Brain microvascular endothelial cell (primary cell): ENCODE data around the gene HOXD13.

ENCODE experiments used
- DNase-seq: peaks from one replicate; pipeline ENCODE4 v3.0.0-alpha.2; 2020
- H3K27ac ChIP-seq: fragments of 250-450 bp; sonication (Bioruptor Pico); 2 replicates; pipeline ENCODE4 v1.5.1; 2020; ENCODE audit warnings: mild to moderate bottlenecking, moderate library complexity
- H3K27me3 ChIP-seq: fragments of 250-450 bp; sonication (Bioruptor Pico); replicated peaks from 2 replicates; pipeline ENCODE4 v1.5.1; 2020; ENCODE audit warnings: mild to moderate bottlenecking
- H3K36me3 ChIP-seq: fragments of 250-450 bp; sonication (Bioruptor Pico); replicated peaks from 2 replicates; pipeline ENCODE4 v1.5.1; 2020; ENCODE audit warnings: mild to moderate bottlenecking
- H3K4me3 ChIP-seq: 2 replicates; pipeline ENCODE4 v1.5.1; 2011; ENCODE audit warnings: low read depth, mild to moderate bottlenecking, control low read depth, low read length, moderate library complexity
- in situ Hi-C: cut with HindIII; loops from 2 replicates; pipeline ENCODE4 v1.10.0; 2017; ENCODE audit warnings: low sequenced_read_pairs, low pct_ligation_motif_present
- TF ChIP-seq, protein P1 (sequence below): IDR thresholded peaks from 2 replicates; pipeline ENCODE4 v1.5.1; 2011; ENCODE audit warnings: low read depth, mild to moderate bottlenecking, moderate library complexity, low read length, control low read depth, inconsistent platforms; ENCODE audit errors: missing control alignments

The HOXD13 gene

DNA sequence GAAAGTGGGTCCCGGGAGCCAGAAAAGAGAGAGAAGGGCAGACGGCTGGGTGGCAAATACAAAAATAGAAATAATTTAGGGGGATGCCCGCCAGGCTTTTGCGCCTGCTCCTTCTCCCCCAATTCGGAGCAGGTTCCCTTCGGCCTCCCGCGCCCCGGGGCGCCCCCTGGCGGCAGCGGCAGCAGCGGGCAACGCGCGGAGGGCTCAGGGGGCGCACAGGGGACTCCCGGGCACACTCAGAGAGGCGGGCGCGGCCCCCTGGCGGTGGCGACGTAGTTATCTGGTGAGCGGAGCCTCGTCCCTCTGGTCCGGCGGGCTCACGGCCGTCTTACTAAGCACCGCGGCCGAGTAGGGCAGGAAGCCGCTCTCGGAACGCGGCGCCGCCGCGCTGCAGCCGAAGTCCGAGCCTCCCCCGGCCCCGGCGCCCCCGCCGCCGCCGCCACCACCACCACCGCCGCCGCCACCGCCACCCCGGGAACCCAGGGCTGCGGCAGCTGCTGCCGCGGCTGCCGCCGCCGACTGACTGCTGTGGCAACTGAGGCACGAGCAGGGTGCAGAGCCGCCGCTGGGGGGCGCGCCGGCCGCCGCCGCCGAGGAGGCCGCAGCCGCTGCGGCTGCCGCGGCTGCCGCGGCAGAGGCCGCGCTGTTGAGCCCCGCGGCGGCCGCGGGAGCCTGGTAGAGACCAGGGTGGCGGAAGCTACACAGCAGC is 12.5 kb upstream of the HOXD13 start:
- no peak for DNase-seq
- Histone ChIP-seq H3K36me3 (no peaks in the 10 kb centered on the region), H3K4me3 (no peak overlapping the region), H3K27ac (no peak overlapping the region), H3K27me3 (peaks cover 93% of the 10 kb centered on the region)
- in situ Hi-C loops, result no loop called here
- TF ChIP-seq, protein P1, sequence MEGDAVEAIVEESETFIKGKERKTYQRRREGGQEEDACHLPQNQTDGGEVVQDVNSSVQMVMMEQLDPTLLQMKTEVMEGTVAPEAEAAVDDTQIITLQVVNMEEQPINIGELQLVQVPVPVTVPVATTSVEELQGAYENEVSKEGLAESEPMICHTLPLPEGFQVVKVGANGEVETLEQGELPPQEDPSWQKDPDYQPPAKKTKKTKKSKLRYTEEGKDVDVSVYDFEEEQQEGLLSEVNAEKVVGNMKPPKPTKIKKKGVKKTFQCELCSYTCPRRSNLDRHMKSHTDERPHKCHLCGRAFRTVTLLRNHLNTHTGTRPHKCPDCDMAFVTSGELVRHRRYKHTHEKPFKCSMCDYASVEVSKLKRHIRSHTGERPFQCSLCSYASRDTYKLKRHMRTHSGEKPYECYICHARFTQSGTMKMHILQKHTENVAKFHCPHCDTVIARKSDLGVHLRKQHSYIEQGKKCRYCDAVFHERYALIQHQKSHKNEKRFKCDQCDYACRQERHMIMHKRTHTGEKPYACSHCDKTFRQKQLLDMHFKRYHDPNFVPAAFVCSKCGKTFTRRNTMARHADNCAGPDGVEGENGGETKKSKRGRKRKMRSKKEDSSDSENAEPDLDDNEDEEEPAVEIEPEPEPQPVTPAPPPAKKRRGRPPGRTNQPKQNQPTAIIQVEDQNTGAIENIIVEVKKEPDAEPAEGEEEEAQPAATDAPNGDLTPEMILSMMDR, result peak; percentile 55

DNA sequence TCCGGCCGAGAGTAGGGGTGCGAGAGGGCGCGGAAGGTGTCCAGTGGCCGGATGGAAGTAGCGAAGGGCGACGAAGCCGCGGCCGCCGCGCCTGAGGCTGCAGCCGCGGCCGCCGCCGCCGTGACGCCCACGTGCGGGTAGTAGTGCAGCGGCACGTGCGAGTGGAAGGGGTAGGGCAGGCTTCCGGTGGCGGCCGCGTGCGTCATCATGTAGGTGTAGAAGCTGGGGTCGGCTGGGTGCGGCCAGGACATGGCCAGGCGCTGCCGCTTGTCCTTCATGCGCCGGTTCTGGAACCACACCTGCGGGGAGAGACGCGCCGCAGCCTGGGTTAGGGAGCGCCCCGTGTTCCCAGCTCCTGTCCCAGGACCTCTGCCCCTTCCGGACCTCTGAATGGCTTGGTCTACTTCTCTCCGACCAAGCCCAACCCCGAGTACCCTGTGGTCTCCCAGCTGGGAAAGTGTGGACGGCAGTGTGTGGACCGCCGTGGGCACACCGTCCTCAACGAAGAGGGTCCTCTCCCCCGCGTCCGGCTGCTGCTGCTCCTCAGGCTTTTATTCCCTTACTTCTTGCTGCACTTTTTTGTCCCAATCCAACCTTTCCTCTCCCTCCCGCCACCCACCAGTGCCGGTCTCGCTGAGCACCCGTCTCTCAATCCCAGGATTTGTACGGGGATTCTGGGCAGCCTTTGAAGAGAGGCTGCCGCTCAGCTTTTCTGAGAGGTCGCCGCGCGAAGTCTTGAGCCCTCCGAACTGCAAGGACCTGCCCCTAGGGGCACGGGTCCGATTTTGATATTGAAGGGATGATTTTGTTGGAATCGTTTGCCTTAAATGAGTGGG is 11.8 kb upstream of the HOXD13 start:
- peaks cover 93% of the 10 kb centered on the region for H3K27me3 ChIP-seq
- H3K27ac ChIP-seq, result no peak overlapping the region
- in situ Hi-C loops, result no loop called here
- no peak for DNase-seq
- TF ChIP-seq, protein P1, result no peak
- H3K4me3 ChIP-seq, result no peak overlapping the region
- H3K36me3 ChIP-seq, result no peaks in the 10 kb centered on the region

DNA sequence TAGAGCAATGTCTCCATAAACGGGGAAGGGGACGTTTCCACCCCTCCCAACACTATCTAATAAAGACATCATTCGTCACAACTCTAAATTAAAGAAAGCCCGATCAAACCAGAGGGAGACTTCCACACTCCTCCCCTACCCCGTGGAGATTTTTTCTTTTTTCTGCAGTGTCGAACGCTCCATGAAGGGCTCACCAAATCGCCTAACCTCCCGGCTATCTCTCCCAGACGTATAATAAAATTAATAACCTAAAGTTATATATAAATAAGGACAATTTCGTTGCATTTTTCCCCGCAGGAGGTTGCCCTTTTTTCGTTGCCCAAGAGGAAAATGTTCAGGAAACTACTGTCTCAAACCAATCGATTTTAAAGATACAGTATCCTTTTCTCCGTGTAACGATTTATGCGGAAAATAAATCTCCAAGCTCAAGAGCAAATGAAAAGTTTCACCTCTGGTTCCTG is 11.1 kb upstream of the HOXD13 start:
- Histone ChIP-seq H3K36me3 (no peaks in the 10 kb centered on the region), H3K27ac (no peak overlapping the region), H3K27me3 (peaks cover 93% of the 10 kb centered on the region), H3K4me3 (no peak overlapping the region)
- TF ChIP-seq, protein P1, result no peak
- DNase-seq, result no peak
- in situ Hi-C loops, result no loop called here

DNA sequence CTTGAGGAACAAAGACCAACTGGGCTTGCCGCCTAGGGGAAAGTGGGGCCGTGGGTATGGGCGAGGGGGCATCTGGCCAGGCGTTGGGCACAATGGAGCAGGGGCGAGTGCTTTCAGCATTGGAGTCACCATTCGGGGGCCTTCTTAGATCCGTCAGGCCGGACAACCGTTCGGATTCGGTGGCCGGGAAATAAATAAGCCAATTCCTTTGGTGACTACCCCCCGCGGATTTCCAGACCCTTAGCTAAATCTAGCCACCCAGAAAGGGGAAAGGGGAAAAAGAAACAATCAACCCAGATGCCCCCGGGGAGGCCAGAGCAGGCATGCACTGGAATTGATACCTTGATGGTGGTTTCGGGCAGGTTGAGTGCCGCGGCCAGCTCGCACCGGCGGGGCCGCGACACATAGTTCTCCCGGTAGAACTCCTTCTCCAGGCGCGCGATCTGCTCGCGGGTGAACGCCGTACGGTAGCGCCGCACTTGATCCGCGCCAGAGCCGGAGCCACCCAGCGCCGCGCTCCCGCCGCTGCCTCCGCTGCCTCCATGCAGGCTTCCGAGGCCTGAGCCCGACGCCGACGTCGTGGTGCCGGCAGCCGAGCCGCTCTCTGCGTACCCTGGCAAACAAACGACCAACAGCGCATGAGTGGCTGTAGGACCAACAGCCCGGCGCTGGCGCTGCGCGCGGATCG is 10.5 kb upstream of the HOXD13 start:
- in situ Hi-C loops, result no loop called here
- no peak overlapping the region for H3K4me3 ChIP-seq

DNA sequence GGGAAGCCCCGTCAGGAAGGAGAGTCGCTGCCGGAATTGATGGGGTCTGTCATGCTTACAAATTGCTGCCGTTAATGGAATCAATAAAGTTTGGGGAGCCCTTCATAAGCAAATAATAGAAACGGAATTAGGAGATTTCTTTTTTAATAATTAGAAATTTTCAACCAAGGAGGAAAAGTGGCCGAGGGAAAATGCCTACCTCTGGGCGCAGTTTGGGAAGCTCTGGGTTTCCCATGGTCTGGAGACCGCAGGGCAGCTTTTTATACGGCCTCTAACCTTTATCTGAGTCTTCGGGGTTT is 10.0 kb upstream of the HOXD13 start:
- H3K36me3 ChIP-seq, result no peaks in the 10 kb centered on the region
- H3K27me3 ChIP-seq, result peaks cover 95% of the 10 kb centered on the region
- H3K27ac ChIP-seq, result no peak overlapping the region
- in situ Hi-C loops, result no loop called here
- TF ChIP-seq, protein P1, result no peak
- no peak overlapping the region for H3K4me3 ChIP-seq
- DNase-seq, result no peak

More for the DNA sequence above, 10.5 kb upstream of the HOXD13 start:
- TF ChIP-seq, protein P1, result no peak
- no peaks in the 10 kb centered on the region for H3K36me3 ChIP-seq
- peaks cover 95% of the 10 kb centered on the region for H3K27me3 ChIP-seq
- no peak overlapping the region for H3K27ac ChIP-seq
- DNase-seq, result no peak
